K562 (cell line): Measurements from ENCODE around the gene RSPH6A. TPM values are rescaled to one million over a fixed set of nuclear protein-coding genes. Genes with fewer than 3 reads are reported as not detected.

Source experiments
- ARID1B ChIP-seq: fragments of 450-650 bp; IDR thresholded peaks from 2 replicates; pipeline ENCODE4 v1.6.1; 2016; ENCODE audit warnings: antibody characterized with exemption, mild to moderate bottlenecking, inconsistent platforms
- ETS2 ChIP-seq: IDR thresholded peaks from 2 replicates; pipeline ENCODE4 v1.6.1; 2016; ENCODE audit warnings: borderline replicate concordance, missing genetic modification characterization, mild to moderate bottlenecking, moderate library complexity, missing compliant biosample characterization; ENCODE audit not compliant: poor library complexity, severe bottlenecking
- HBP1 ChIP-seq: fragments of 450-650 bp; formaldehyde crosslinking; IDR thresholded peaks from 2 replicates; pipeline ENCODE4 v1.4.0; 2022; ENCODE audit warnings: missing genetic modification characterization
- HDAC3 ChIP-seq: fragments of 450-650 bp; IDR thresholded peaks from 2 replicates; pipeline ENCODE4 v1.6.1; 2018; ENCODE audit warnings: borderline replicate concordance, mild to moderate bottlenecking, moderate library complexity; ENCODE audit not compliant: partially characterized antibody
- HDAC8 ChIP-seq: fragments of 450-650 bp; IDR thresholded peaks from 2 replicates; pipeline ENCODE4 v1.6.1; 2016; ENCODE audit warnings: mild to moderate bottlenecking, missing genetic modification characterization, moderate library complexity, missing compliant biosample characterization
- HDGF ChIP-seq: fragments of 450-650 bp; IDR thresholded peaks from 2 replicates; pipeline ENCODE4 v1.6.1; 2016
- HMBOX1 ChIP-seq: sonication (generic); IDR thresholded peaks from 2 replicates; pipeline ENCODE4 v1.6.1; 2016
- MYNN ChIP-seq, 2 experiments: sonication (generic); formaldehyde crosslinking in 1 of 2; IDR thresholded peaks; 2 replicates each; pipeline versions ENCODE4 v1.5.0 to v1.6.1; 2016 to 2020; ENCODE audit warnings: antibody characterized with exemption in 1 of 2, missing genetic modification reagents in 1 of 2
- NRF1 ChIP-seq, 2 experiments: fragments of 450-650 bp; IDR thresholded peaks in 1 of 2; conservative IDR thresholded peaks in 1 of 2; 2 replicates each; pipeline ENCODE4 v1.6.1; 2014; ENCODE audit warnings: mild to moderate bottlenecking in 2 of 2
- RBM15 ChIP-seq: fragments of 200-400 bp; formaldehyde crosslinking; IDR thresholded peaks from 2 replicates; pipeline ENCODE4 v1.6.1; 2018; ENCODE audit warnings: mild to moderate bottlenecking, low read length, moderate library complexity; ENCODE audit not compliant: insufficient read depth
- SMARCB1 ChIP-seq: IDR thresholded peaks from 2 replicates; pipeline ENCODE4 v1.6.1; 2011; ENCODE audit warnings: improper control_type of control experiment, low read depth; ENCODE audit not compliant: insufficient read length
- SREBF1 ChIP-seq: fragments of 150-350 bp; IDR thresholded peaks from 2 replicates; pipeline ENCODE4 v1.6.1; 2014; ENCODE audit warnings: antibody characterized with exemption, low read depth, low read length, borderline replicate concordance
- ZBTB43 ChIP-seq: sonication (generic); formaldehyde crosslinking; IDR thresholded peaks from 2 replicates; pipeline ENCODE4 v1.8.0; 2023; ENCODE audit warnings: mild to moderate bottlenecking, missing genetic modification reagents
- ZC3H11A ChIP-seq: IDR thresholded peaks from 2 replicates; pipeline ENCODE4 v1.6.1; 2012; ENCODE audit warnings: low read depth, low read length, improper control_type of control experiment
- ZFP30 ChIP-seq: fragments of 250-450 bp; sonication (Bioruptor Pico); IDR thresholded peaks from 2 replicates; pipeline ENCODE4 v1.8.0; 2022; ENCODE audit warnings: moderate library complexity, mild to moderate bottlenecking, inconsistent platforms, borderline replicate concordance
- ZNF75A ChIP-seq: fragments of 450-650 bp; formaldehyde crosslinking; IDR thresholded peaks from 2 replicates; pipeline ENCODE4 v1.4.0; 2020; ENCODE audit warnings: mild to moderate bottlenecking
- polyA plus RNA-seq, 8 experiments: library from polyadenylated mRNA; depleted of rRNA in 4 of 8; stranded (reverse) in 5 of 8; unstranded in 3 of 8; fragments of >200 nt; fragmentation: Nextera tagmentation in 2 of 8; fragmentation: Illumina TruSeq in 1 of 8; extraction: Ambion mirVana in 2 of 8; extraction: Trizol in 1 of 8; gene quantifications; 2 replicates each; pipeline versions ENCODE4 v1.2.1 to v1.2.3, GENCODE V29; 2011 to 2014; ENCODE audit warnings: inconsistent platforms in 1 of 8, missing spikeins in 1 of 8
- total RNA-seq, 7 experiments: library from RNA; depleted of rRNA in 6 of 7; stranded (reverse); fragments of >200 nt in 6 of 7; fragmentation: Illumina TruSeq in 2 of 7; extraction: Trizol in 2 of 7; gene quantifications; 2 replicates each; pipeline versions ENCODE4 v1.2.1 to v1.2.3, GENCODE V29; 2011 to 2021; ENCODE audit warnings: low replicate concordance in 1 of 7
- TF ChIP-seq, protein P1 (sequence below): fragments of 250-450 bp; sonication (Bioruptor Pico); IDR thresholded peaks from 2 replicates; pipeline ENCODE4 v1.4.0; 2020
- TF ChIP-seq, protein P2 (sequence below): sonication (generic); formaldehyde crosslinking; IDR thresholded peaks from 2 replicates; pipeline ENCODE4 v1.9.0; 2022; ENCODE audit warnings: mild to moderate bottlenecking, missing genetic modification reagents

RSPH6A gene
- total and polyA plus RNA-seq, 9 of the 15 experiments (the other 6 are each of a cell fraction or from before 2014, with no cell fraction given): 0.03 to 0.15 (median 0.07) TPM; not detected in 5

GRCh38 chr19:45780448-45781213 is 34.5 kb downstream of the RSPH6A start (continued):
- TF ChIP-seq SREBF1 (no peak), SMARCB1 (no peak), HDAC8 (tag) (no peak), ETS2 (tag) (no peak), RBM15 (no peak), MYNN (IDR thresholded peaks at IDR 0.05) (no peak), MYNN (CRISPR knock-in tag; IDR thresholded peaks at IDR 0.05) (no peak), HBP1 (CRISPR knock-in tag) (0 out of 2 replicates have a peak, but pooled peaks have one; percentile 13), ARID1B (no peak), ZNF75A (CRISPR knock-in tag) (no peak), HDGF (no peak), ZBTB43 (CRISPR knock-in tag) (no peak), NRF1 (conservative IDR thresholded peaks at IDR 0.05 in 1 of 2, IDR thresholded peaks at IDR 0.05 in 1 of 2) (no peak), ZC3H11A (no peak), ZFP30 (no peak), HMBOX1 (no peak), HDAC3 (no peak)
- TF ChIP-seq, protein P1, sequence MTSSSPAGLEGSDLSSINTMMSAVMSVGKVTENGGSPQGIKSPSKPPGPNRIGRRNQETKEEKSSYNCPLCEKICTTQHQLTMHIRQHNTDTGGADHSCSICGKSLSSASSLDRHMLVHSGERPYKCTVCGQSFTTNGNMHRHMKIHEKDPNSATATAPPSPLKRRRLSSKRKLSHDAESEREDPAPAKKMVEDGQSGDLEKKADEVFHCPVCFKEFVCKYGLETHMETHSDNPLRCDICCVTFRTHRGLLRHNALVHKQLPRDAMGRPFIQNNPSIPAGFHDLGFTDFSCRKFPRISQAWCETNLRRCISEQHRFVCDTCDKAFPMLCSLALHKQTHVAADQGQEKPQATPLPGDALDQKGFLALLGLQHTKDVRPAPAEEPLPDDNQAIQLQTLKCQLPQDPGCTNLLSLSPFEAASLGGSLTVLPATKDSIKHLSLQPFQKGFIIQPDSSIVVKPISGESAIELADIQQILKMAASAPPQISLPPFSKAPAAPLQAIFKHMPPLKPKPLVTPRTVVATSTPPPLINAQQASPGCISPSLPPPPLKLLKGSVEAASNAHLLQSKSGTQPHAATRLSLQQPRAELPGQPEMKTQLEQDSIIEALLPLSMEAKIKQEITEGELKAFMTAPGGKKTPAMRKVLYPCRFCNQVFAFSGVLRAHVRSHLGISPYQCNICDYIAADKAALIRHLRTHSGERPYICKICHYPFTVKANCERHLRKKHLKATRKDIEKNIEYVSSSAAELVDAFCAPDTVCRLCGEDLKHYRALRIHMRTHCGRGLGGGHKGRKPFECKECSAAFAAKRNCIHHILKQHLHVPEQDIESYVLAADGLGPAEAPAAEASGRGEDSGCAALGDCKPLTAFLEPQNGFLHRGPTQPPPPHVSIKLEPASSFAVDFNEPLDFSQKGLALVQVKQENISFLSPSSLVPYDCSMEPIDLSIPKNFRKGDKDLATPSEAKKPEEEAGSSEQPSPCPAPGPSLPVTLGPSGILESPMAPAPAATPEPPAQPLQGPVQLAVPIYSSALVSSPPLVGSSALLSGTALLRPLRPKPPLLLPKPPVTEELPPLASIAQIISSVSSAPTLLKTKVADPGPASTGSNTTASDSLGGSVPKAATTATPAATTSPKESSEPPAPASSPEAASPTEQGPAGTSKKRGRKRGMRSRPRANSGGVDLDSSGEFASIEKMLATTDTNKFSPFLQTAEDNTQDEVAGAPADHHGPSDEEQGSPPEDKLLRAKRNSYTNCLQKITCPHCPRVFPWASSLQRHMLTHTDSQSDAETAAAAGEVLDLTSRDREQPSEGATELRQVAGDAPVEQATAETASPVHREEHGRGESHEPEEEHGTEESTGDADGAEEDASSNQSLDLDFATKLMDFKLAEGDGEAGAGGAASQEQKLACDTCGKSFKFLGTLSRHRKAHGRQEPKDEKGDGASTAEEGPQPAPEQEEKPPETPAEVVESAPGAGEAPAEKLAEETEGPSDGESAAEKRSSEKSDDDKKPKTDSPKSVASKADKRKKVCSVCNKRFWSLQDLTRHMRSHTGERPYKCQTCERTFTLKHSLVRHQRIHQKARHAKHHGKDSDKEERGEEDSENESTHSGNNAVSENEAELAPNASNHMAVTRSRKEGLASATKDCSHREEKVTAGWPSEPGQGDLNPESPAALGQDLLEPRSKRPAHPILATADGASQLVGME: no peak
- TF ChIP-seq, protein P2, sequence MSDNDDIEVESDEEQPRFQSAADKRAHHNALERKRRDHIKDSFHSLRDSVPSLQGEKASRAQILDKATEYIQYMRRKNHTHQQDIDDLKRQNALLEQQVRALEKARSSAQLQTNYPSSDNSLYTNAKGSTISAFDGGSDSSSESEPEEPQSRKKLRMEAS (CRISPR knock-in tag): no peak
